Spleen (tissue), 7 donors: ENCODE measurements around the gene RABGEF1.
"Not testable (repeated sequence)": the region's sequence is repeated elsewhere in the genome, so short reads cannot be mapped to it uniquely, and the experiment has no call there.

ENCODE experiments used
- CTCF ChIP-seq, 11 experiments: fragments of 200-600 bp in 7 of 11; fragments of 450-650 bp in 4 of 11; sonication (generic) in 4 of 11; IDR thresholded peaks in 8 of 11; conservative IDR thresholded peaks in 3 of 11; 1 replicate in 7 of 11; 2 replicates in 4 of 11; pipeline versions ENCODE4 v1.4.0 to v1.8.0; 2016 to 2021; ENCODE audit warnings: antibody characterized with exemption in 11 of 11, inconsistent platforms in 4 of 11, mild to moderate bottlenecking in 1 of 11
- POLR2AphosphoS5 ChIP-seq, 3 donors: sonication (generic); formaldehyde crosslinking; IDR thresholded peaks; one replicate each; pipeline ENCODE4 v1.5.1; 2017; ENCODE audit warnings: antibody characterized with exemption in 3 of 3
- donor health status: DM: no; HTN: no; CAD: no; lungs with moderate emphysema.
- donor health status: DM: no; HTN: no; CAD: no.
- donor health status: DM: no; HTN: no; CAD: no.

GRCh38 chr7:66816658-66817057 is 76.1 kb downstream of the RABGEF1 start:
- not testable (repeated sequence) for TF ChIP-seq CTCF (IDR thresholded peaks at IDR 0.05 in 8 of 11, conservative IDR thresholded peaks at IDR 0.05 in 3 of 11); POLR2AphosphoS5 (IDR thresholded peaks at IDR 0.05)
